H1 (cell line): Measurements from ENCODE around the gene SPATS1.

ENCODE experiments used
- EGR1 ChIP-seq: IDR thresholded peaks from 2 replicates; pipeline ENCODE4 v1.6.1; 2011; ENCODE audit warnings: low read depth, low read length, borderline replicate concordance
- MAX ChIP-seq: IDR thresholded peaks from 2 replicates; pipeline ENCODE4 v1.6.1; 2012; ENCODE audit warnings: inconsistent platforms
- POLR2A ChIP-seq, 2 experiments: IDR thresholded peaks; 1 replicate in 1 of 2; 2 replicates in 1 of 2; pipeline ENCODE4 v1.6.1; 2011; ENCODE audit warnings: low read depth in 2 of 2, low read length in 2 of 2, mild to moderate bottlenecking in 2 of 2; ENCODE audit errors: control extremely low read depth in 1 of 2
- TAF1 ChIP-seq: IDR thresholded peaks from 2 replicates; pipeline ENCODE4 v1.6.1; 2011; ENCODE audit warnings: mild to moderate bottlenecking, low read depth, low read length
- ZNF274 ChIP-seq: IDR thresholded peaks from 2 replicates; pipeline ENCODE4 v1.7.0; 2012; ENCODE audit warnings: low read length, borderline replicate concordance; ENCODE audit errors: extremely low read depth
- TF ChIP-seq, protein P1 (sequence below), 3 experiments: IDR thresholded peaks; 1 replicate in 2 of 3; 2 replicates in 1 of 3; pipeline versions ENCODE4 v1.5.1 to v1.6.1; 2011; ENCODE audit warnings: low read length in 3 of 3, mild to moderate bottlenecking in 3 of 3, inconsistent platforms in 2 of 3, low read depth in 1 of 3, moderate library complexity in 1 of 3; ENCODE audit not compliant: insufficient read depth in 1 of 3; ENCODE audit errors: control extremely low read depth in 1 of 3

DNA sequence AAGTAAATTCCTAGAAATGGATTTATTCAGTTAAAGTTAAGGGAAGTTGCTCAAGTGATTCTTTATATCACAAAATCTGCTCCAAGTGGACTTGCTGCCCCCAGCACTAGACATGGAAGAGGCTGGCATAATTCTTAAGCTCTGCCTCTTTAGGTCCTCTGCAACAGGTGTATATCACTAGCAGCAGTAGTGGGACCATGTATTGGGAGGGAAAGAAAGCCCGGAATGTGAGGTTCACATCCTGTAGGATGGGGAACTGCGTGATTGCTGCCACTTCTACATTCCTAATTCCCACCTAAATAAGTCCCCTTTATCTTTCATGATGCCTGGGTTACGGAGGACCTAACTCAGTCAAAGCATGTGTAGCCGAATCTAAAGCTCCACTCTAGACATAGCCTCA, 13.2 kb downstream of the SPATS1 start:
- no peak for TF ChIP-seq POLR2A (IDR thresholded peaks at IDR 0.05; ENCODE audit: control extremely low read depth in 1 of 2, low read depth in 2 of 2, low read length in 2 of 2)
- no peak for TF ChIP-seq MAX
- TF ChIP-seq, protein P1, sequence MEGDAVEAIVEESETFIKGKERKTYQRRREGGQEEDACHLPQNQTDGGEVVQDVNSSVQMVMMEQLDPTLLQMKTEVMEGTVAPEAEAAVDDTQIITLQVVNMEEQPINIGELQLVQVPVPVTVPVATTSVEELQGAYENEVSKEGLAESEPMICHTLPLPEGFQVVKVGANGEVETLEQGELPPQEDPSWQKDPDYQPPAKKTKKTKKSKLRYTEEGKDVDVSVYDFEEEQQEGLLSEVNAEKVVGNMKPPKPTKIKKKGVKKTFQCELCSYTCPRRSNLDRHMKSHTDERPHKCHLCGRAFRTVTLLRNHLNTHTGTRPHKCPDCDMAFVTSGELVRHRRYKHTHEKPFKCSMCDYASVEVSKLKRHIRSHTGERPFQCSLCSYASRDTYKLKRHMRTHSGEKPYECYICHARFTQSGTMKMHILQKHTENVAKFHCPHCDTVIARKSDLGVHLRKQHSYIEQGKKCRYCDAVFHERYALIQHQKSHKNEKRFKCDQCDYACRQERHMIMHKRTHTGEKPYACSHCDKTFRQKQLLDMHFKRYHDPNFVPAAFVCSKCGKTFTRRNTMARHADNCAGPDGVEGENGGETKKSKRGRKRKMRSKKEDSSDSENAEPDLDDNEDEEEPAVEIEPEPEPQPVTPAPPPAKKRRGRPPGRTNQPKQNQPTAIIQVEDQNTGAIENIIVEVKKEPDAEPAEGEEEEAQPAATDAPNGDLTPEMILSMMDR (IDR thresholded peaks at IDR 0.05; ENCODE audit: control extremely low read depth in 1 of 3, insufficient read depth in 1 of 3, low read depth in 1 of 3, low read length in 3 of 3) = no peak
- no peak for TF ChIP-seq ZNF274
- TF ChIP-seq TAF1 = no peak
- TF ChIP-seq EGR1 = no peak
